GM19240 (cell line): ENCODE data around the gene PAX8.
A peak's percentile ranks its signal among the peaks of the same experiment; 100 is the strongest.

Experiments used
- DNase-seq: peaks from one replicate; pipeline ENCODE4 v3.0.0; 2011; ENCODE audit warnings: low spot score; ENCODE audit not compliant: insufficient read length

Gene PAX8

DNA sequence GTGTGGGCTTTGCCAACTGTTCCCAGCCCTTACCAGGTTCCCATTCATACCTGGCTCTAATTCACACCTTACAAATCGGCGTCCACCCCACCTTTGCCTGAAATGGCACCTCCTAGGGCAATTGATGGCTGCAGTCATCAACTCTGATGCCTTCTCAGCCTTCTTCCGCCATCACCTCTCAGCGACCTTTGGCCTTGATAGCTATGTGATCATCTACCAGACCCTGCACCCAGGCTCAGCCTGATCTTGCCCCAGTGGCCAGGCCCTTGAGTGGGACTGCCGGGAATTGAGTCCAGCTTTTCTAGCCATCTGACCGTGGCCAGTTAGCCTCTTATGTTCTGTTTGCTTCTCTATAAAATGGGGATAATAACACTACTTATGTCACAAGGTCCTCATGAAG, 72.5 kb downstream of the PAX8 start:
- no peak for DNase-seq

DNA sequence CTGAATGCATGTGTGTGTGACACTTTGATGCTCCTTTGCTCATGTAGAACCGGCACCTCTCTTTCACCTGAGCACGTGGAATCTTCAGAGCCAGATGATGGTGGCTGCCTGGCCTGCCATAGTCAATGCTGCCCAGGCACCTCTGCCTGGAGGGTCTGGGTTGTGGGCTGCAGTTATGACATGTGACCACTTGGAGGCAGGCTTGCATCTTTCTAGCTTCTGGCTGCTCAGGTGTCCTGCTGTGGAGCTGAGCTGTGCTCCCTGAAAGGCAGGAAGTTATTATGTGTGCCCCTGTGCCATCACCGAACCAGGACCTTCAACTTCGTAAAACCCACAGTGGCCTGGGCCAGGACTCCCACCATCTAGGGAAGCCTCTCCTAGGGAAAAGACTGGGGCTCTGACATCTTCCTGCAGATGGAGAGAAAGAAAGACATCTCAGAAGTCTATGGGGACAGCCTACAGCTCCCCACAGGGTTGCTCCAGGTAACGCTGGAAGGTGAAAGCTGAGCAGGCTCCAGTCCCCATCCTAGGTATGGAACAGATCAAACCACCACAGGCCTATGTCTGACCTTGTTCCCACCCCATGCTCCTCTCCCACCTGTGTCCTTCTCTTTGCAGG, 74.7 kb downstream of the PAX8 start:
- peak; percentile 90 for DNase-seq

DNA sequence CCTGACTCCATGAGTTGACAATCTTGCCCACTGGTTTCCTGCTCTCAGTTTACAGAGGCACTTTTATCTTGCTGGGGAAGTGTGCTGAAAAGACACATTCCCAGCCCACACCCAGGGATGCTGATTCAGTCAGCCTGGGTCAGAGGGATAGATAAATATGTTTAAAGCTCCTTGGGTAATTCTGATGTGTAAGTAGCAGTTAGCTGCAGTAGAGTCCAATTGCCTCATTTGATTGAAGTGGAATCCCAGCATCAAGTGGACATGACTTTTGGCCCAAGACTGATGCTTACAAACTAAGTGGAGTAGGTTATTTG, 75.5 kb downstream of the PAX8 start:
- DNase-seq: no peak

DNA sequence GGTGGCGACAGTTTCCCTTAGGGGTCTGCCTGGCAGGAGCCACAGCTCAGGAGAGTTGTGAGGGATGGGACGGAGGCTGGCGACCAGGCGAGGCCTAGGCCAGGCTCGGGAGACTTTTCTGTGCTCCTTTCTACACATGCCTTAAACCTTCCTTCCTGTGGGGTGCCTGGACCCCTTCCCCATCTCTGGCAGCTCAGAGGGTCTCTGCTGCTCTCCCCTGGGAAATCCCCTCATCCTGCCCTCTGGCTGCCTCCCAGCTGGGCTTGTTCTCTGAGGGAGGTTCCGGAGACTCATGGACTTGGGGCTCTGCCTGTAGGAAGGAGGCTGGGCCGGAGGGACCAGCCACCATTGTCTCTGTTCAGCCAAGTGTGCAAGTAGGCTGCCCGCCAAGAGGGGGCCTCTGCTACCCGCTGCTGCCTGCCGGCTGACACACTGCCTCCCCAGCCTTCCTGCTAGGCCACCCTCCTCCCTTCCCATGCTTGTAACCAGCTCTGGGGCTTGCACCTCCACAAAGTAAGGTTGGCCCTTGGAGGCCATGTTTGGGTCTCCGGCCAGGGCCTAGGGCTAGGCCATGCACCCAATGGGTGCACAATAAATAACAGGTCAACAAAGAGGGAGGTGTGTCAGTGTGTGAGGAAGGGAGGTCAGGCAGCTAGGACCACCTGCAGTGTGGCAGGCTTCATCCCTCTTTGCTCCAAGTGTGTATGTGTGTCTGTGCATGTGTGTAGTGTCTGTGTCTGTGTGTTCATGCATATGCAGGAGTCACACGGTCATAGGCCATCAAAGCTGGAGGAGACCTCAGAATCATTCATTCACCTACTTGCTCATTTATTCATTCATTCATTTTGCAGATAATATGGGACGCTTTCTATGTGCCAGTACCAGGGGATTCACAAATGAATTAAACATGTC, 76.2 kb downstream of the PAX8 start:
- DNase-seq: no peak

DNA sequence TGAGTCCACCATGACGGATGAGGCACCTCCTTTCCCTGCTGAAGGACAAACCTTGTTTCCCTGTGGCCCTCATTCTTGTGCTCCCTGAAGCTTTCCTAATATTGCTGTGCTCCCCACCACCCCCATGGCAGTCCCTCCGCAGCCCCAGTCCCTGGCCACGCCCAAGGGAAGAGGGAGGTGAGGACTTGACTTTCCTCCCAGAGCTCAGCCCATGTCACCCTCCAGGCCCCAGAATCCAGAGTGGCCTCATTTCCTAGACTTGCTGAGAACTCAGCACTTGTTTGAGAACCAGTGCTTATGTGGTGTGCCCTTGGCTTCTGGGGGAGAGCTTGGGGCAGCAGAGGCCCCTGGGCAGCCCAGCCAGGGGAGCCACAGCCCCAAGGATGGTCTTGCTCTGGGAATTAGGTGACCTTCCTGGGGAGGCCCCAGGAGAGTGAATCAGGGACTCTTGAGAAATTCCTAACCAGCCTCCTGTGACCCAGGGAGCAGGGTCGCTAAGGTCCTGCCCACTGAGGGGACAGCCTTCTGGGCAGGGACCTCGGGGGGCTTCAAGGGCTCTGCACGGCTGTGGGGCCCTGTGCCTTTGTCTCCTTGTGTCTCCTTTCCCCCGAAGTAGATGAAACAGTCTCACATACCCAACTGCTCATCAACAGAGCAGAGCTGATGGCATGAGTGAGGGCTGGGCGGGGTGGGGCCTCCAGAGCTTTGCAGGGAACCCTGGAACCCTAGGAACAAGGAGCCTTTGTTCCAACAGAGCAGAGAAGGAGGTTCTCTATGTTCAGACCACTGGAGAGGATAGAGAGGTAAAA, 77.0 kb downstream of the PAX8 start:
- DNase-seq: no peak

DNA sequence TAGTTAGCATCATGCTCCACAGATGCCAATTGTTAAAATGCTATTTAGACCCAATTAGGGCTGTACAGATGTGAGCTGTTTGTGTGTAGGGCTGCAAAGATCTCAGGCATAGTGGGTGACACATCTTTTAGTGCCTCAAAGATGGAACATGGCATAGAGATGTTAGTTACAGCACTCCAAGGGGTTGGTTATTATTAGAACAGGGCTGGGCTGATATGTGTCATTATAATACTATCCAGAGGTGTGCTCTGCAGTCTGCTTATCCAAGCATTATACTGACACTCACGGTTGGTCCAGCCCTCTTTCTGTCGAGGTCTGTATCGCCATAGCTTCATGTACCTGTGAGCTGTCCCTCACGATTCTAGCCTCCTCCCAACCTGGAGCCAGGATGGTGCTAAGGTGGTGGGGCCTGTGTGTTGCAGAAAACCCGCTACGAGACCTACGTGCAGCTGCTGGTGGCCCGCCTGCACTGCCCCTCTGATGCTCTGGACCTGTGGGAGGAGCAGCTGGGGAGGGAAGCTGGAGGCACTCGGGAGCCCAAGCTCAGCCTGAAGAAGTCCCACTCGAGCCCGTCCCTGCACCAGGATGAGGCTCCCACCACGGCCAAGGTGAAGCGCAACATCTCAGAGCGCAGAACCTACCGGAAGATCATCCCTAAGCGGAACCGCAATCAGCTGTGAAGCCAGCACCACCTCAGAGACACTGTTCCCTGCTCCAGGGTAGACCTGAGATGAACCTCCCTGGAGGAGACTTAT, 77.8 kb downstream of the PAX8 start:
- no peak for DNase-seq

DNA sequence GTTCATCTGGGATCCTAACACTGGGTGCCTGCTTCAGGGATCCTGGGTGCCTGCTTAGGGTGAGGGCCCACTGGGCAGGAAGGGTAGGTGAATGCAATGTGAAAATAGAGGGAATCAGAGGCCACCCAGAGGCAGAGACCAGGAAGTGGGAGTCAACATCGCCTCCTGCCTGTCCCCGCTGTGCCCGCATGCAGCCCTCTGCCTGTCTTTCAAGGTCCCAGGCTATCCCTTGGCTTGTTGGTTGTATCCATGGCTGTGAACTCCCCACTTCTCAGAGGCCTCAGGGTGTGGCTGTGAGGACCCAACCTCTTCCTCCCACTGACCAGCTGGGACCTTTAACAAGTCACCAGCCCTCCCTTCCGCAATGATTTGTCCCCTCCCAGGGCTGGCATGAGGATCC, 78.5 kb downstream of the PAX8 start:
- no peak for DNase-seq

DNA sequence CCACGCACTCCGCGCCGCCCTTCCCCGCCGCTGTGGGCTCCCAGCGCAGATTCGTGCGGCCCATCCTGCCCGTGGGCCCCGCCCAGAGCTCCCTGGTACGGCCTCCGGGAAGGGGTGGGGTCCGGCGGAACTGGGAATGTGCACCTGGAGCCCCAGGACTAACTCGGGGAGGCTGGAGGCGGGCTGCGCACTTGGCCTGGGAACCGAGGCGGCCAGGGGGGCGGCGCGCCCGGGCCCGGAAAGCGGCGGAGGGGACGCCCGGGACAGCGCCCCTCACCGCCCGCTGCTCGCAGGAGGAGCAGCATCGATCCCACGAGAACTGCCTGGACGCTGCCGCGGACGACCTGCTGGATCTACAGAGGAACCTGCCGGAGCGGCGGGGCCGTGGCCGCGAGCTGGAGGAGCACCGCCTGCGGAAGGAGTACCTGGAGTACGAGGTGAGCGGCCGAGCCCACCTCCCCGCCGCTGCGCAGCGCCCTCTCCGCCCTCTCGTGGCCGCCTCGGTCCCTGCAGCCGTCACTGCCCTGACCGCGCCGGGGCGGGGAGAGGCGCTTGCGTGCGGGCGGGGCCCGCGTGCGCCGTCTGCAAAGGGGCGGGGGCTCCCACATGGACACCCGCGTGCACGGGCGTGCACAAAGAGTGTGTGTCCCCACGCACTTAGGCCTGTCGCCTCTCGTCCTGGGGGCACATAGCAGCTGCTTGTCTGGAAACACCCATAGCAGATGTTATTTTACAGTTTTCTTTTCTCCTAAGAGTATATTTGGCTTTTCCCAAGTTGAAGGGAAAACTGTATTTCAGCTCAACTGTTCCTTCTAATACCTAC, 79.7 kb downstream of the PAX8 start:
- peak; percentile 60 for DNase-seq

DNA sequence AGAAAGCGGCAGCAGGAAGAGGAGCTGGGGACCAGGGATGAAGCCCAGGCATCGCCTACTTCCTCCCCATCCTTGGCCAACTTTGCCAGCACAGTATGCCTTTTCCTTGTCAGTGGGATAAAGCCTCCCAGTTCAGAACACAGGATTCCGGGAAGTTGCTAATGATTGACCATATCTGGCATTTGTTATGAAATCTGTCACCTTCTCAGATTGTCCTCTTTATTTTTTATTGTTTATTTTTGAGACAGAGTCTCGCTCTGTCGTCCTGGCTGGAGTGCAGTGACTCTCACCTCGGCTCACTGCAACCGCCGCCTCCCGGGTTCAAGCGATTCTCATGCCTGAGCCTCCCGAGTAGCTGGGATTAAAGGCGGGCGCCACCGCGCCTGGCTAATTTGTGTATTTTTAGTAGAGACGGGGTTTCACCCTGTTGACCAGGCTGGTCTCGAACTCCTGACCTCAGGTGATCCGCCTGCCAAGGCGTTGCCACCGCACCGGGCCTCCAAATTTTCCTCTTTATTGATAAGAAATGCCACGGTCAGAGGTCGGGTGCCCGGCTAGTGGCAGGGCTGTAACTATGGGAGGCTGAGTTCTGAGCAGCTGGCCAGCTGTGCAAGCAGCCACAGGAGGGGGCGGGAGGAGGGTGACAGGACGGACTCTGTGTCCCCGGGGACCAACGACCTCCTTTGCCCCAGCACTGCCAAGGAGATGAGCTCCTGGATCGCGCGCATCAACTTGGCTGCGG, 80.5 kb downstream of the PAX8 start:
- no peak for DNase-seq

DNA sequence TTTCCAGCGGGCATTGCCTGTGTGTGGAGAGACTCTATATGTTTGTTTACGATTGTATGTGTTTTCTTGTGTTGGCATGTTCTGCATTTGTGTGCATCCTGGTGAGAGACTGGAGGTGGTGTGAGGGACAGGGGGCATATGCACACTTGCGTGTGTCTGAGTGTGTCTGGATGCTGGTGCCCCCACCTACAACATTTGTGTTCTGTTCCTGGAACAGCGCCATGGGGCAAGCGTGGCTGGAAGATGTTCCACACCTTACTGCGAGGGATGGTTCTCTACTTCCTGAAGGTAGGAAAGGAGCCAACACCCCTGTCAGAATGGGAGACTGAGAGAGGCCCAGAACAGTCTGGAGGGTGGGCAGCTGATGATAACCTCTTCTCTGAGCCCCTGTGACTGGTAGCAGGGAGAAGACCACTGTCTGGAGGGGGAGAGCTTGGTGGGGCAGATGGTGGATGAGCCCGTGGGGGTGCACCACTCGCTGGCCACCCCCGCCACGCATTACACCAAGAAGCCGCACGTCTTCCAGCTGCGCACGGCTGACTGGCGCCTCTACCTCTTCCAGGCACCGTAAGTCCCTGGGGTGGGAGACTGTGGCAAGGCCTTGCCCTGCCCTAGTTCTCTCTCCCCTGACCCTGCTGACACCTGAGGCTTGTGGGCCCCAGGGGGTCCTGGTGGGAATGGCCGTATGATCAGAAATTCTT, 81.2 kb downstream of the PAX8 start:
- DNase-seq: no peak

DNA sequence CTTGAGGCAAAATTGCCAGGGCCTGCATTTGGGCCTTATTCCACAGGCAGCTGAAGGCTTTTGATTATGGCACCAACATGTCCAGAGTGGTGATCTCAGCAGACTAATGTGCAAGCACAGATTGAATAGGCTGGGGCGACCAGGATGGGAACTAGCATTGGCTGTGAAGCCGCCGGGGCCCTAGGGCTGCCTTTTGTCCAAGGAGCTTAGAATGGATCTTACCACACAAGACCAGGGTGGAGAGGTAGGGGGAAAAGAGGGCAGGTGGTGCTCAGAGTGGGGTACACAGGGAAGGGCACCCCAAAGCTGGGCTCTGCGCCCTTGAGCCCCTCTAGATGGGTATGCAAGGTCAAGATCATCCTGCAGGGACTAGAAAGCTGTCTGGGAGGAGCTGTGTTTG, 81.9 kb downstream of the PAX8 start:
- no peak for DNase-seq

DNA sequence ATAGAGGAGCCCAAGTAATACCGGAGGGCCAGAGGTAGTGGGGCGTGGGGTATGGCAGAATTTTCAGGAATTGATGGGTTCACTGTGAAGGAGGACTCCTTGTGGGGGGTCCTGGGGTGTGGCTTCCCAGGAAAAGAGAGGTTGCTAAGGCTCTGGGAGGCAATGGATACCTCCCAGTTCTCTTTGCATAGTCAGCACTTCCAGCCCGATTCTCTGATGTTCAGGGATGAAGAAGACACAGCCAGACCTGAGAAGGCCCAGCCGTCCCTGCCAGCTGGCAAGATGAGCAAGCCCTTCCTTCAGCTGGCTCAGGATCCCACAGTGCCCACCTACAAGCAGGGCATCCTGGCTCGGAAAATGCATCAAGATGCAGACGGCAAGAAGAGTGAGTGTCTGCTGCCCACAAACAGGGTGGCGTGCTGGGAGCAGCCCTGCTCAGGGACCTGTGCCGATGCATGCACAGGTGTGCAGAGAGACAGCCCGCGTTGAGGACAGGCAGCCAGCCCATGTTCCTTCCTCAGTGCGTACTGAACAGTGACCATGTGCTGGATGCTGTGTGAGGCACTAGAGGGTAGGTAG, 82.7 kb downstream of the PAX8 start:
- DNase-seq: no peak

DNA sequence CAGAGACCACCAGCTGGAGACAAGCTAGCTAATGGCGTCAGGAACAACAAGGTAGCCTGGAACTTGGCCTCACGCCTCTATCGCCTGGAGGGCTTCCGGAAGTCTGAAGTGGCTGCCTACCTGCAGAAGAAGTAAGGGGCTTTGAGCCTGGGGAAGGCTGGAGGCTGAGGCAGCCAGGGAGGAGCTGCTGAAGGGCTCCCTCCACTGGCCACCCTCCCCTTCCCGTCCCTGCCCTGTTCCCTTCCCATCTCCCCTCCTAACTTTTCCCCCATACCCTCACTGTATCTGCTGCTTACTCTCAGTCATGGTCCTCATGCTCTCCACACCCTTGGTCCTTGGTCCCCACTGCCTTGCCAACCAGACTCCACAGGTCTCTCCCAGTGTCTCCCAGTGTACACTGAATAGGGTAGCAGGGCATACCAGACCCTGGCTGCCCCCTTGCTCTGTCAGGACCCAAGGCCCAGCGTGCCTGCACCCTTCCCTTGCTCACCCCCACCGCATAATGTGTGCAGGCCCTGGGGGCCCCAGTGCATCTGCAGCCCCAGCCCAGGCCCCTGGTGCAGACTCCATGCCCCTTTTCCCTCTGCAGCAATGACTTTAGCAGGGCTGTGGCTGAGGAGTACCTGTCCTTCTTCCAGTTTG, 86.1 kb downstream of the PAX8 start:
- DNase-seq: no peak

DNA sequence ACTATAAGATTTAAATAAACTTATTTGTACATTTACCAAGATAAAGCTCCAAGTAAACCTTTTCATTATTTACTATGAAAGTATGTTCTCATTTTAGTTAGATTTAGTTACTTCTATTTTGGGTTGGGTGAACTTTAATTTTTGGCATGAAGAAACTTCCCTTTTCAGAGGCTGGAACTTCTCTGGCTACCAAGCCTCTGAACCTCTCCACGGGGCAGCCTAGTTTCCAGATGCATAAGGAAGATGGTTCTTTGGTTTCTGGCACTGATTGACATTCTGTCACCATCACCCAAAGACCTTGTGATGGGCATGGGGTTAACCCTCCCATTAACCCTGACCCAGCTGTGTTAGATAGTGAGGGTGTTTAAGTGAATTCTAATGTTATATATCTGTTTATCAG, 87.8 kb downstream of the PAX8 start:
- no peak for DNase-seq

DNA sequence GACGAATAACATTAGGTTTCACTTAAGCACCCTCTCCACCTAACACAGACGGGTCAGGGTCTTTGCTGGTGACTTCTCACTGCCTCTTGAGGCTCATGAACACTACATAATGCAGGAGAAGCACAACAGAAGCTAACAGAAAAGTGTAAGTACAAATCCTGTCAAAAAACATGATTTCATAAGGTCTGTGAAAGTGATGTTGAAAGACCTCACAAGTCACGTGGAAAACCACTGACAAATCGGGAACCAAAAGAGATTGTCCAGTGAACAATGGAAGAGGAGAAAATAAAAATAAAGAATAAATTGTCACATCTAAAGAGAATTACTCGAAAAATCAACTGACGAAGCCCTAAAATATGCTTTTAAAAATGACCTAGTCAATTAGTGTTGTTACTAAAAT, 91.0 kb downstream of the PAX8 start:
- DNase-seq: no peak

DNA sequence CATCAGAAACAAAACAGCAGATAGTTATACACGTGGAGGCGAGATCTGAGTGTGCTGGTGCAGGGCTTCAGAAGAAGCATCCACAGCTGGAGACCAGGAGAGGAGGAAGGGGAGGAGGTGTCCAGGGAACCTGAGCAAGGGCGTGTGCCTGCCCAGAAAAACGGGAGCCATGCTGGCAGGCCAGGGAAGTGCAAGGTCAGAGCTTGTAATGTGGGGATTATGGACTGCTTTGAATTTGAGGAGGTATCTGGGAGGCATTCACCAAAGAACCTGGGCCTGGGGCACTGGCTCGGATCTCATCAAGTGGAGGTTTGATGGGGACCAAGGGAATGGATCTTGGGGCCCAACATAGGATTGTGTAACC, 92.3 kb downstream of the PAX8 start:
- no peak for DNase-seq

DNA sequence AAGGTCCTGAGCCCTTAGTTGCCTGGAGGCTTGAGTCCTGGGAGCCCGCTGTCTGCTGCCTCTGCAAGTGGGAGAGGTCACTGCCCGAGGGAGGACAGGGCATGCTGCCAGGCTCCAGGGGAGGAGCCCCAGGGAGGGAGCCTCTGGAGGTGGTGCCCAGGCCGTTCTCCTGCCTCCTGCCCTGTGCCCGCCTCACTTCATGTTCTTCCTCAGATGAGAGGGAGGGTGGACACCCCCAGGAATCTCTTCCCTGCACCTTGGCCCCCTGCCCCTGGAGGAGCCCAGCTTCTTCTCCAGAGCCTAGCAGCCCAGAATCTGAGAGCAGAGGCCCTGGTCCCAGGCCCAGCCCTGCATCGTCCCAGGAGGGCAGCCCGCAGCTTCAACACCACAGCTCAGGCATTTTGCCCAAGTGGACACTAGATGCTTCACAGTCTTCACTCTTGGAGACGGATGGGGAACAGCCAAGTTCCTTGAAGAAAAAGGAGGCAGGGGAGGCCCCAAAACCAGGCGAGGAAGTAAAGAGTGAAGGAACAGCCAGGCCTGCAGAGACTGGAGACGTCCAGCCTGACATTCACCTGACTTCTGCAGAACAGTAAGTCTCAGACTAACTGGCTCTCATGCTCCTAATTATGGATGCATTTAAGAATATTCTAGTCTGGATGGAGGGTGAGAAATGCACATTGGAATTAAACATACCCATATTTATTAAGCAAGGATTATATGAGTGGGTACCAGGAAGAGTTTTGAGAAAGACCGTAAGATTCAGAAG, 92.9 kb downstream of the PAX8 start:
- DNase-seq: no peak
